Measurements from ENCODE around the gene DRD1.

DNA sequence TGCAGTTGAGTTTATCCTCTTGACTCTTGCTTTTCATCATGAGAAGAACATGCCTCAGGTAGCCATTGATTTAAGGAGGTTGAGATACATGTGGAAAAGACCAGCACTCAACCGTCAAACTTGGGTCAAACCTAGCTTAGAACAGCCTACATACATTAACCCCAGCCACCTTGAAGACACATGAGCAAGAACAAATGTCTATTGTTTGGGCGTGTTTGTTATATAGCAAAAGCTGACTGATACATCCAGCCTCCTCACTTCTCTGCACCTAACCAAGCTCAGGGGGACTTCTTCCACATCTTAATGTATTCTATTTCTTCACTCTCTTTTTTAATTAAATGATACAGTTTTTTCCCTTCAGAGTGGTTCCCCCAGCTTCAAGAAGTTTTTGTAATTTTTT, 28.7 kb downstream of the DRD1 start:
- TF ChIP-seq, protein P1, sequence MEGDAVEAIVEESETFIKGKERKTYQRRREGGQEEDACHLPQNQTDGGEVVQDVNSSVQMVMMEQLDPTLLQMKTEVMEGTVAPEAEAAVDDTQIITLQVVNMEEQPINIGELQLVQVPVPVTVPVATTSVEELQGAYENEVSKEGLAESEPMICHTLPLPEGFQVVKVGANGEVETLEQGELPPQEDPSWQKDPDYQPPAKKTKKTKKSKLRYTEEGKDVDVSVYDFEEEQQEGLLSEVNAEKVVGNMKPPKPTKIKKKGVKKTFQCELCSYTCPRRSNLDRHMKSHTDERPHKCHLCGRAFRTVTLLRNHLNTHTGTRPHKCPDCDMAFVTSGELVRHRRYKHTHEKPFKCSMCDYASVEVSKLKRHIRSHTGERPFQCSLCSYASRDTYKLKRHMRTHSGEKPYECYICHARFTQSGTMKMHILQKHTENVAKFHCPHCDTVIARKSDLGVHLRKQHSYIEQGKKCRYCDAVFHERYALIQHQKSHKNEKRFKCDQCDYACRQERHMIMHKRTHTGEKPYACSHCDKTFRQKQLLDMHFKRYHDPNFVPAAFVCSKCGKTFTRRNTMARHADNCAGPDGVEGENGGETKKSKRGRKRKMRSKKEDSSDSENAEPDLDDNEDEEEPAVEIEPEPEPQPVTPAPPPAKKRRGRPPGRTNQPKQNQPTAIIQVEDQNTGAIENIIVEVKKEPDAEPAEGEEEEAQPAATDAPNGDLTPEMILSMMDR (IDR thresholded peaks at IDR 0.05) = no peak
- no peak for TF ChIP-seq POLR2A (IDR thresholded peaks at IDR 0.05)

Measured in Peyer's patch (tissue), 4 donors.